Erythroblast (primary cell): ENCODE measurements around the gene TSPYL4.

Source experiments
- DNase-seq, 2 experiments: peaks; one replicate each; lab custom pipeline; 2025; lab: John Stamatoyannopoulos, UW
- GATA1 ChIP-seq: IDR thresholded peaks from 2 replicates; pipeline ENCODE4 v1.6.1; 2011; ENCODE audit warnings: low read depth, mild to moderate bottlenecking, control low read depth, low read length, moderate library complexity
- POLR2A ChIP-seq: IDR thresholded peaks from 2 replicates; pipeline ENCODE4 v1.6.1; 2011; ENCODE audit warnings: mild to moderate bottlenecking, low read length

TSPYL4 gene

GRCh38 chr6:116229287-116229913, 24.5 kb downstream of the TSPYL4 start:
- no peak for TF ChIP-seq GATA1
- no peak for TF ChIP-seq POLR2A
- peak; percentile 27 to 29 for DNase-seq

DNA sequence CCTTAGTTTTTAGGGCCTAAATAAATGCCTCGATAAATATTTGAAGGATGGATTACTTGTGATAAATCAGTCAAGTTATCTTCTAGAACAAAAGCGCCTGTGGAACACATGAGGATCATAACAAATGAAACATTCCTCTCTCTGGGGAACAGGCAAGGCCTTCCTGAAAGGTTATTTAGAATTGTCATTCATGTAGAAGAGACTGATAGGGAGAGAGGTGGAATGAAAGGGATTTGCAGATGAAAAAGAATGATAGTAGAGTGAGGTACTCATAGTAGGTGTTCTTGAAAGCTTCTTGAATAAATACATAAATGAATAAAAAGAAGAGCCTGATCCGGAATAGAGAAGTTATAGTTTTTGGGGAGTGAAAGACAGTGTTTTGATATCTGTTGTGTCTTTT, 30.5 kb downstream of the TSPYL4 start:
- TF ChIP-seq POLR2A (no peak), GATA1 (no peak)
- DNase-seq, result no peak

DNA sequence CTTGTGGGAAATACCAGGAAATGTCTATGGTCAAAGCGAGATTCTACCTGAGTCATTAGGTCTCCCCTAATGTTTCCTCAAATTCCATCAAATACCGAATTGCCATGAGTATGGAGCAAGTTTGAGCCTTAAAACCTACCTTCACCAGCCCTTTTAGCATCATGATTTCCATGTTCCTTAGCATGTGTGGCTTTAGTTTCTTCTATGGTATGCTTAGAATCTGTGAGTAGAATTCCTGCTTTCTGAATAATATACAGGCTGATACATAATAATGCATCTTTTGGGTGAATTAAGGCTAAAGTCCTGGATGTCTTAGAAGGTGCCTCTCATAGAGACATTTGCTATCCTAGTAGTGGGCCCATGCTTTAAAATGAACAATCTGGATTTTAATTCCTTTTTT, 32.0 kb downstream of the TSPYL4 start:
- TF ChIP-seq POLR2A (no peak), GATA1 (no peak)
- DNase-seq, result no peak

DNA sequence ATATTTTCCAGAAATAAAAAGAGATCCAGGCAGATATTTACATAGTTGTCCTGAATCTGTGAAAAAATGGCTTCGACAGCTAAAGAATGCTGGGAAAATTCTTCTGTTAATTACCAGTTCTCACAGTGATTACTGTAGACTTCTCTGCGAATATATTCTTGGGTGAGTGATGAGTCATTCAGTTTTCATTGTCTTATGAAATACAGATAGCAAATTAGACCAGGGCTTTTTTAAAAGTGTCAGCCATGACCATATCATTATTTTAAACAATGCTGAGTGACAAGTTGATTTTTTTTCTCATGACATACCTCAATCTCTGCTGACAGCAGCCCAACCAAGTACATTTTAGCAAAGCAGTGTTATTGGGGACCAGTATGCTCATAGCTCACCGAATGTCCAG, 32.8 kb downstream of the TSPYL4 start:
- TF ChIP-seq POLR2A, result no peak
- no peak for TF ChIP-seq GATA1
- DNase-seq, result no peak

DNA sequence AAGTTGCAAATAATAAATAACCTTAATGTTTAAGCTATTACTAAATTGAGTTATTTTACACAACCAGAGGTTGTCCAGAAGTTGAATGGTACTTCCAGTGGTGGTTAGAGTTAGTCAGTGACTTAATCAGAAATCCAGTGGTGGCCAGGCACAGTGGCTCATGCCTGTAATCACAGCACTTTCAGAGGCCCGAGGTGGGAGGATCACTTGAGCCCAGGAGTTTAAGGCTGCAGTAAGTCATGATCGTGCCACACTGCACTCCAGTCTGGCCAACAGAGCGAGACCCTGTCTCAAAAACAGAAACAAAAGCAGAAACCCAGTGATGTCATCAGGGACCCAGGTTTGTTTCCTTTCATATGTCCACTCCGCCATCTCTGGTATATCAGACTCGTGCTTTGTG, 35.0 kb downstream of the TSPYL4 start:
- TF ChIP-seq POLR2A (no peak), GATA1 (no peak)
- DNase-seq, result no peak

DNA sequence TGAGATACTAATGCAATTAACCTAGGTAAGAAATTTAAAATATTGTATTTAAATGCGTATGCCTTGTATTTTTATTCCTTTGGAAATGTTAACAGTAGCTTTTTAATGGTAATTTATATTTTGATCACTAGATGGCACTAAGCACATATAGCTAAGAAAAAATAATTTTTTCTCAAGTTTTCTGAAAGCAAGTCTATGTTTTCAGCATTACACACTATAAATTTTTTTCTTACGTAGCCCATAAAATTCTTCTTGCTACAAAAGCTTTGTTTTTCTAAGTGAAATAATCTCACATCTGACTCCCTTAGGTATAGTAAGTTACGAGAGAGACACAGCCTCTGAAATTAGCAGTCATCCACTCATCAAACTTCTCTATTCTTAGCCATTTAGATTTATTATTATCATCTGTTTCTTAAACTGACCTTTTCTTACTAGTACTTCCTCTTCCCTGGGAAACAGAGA, 35.7 kb downstream of the TSPYL4 start:
- no peak for TF ChIP-seq POLR2A
- peak; percentile 2 to 24 for DNase-seq

DNA sequence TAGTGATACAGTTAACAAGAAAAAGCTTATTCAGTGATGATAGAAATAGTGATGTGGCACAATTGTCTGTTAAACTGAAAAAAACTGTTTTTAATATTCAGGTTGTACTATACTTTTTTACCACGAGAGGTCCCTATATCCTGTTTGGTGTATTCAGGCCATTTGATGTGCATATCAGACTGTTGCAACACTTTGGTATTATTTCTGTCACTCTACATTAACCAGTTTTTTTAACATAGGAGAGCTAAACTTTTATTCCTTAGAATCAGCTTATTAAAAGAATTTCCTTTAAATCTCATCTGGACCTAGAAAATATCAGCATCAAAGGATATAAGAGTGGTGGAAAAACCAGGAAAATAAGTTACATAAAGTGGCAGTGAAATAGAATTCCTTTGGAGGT, 36.8 kb downstream of the TSPYL4 start:
- no peak for TF ChIP-seq POLR2A
- no peak for TF ChIP-seq GATA1
- peak; percentile 60 to 74 for DNase-seq

GRCh38 chr6:116215414-116215813, 38.5 kb downstream of the TSPYL4 start:
- DNase-seq, result no peak
- no peak for TF ChIP-seq GATA1
- no peak for TF ChIP-seq POLR2A

- TF ChIP-seq POLR2A, result no peak
- TF ChIP-seq GATA1, result no peak
- DNase-seq, result peak in 1 of 2 experiments; percentile 31
These were observed 39.2 kb downstream of the TSPYL4 start for GRCh38 chr6:116214681-116215080.

DNA sequence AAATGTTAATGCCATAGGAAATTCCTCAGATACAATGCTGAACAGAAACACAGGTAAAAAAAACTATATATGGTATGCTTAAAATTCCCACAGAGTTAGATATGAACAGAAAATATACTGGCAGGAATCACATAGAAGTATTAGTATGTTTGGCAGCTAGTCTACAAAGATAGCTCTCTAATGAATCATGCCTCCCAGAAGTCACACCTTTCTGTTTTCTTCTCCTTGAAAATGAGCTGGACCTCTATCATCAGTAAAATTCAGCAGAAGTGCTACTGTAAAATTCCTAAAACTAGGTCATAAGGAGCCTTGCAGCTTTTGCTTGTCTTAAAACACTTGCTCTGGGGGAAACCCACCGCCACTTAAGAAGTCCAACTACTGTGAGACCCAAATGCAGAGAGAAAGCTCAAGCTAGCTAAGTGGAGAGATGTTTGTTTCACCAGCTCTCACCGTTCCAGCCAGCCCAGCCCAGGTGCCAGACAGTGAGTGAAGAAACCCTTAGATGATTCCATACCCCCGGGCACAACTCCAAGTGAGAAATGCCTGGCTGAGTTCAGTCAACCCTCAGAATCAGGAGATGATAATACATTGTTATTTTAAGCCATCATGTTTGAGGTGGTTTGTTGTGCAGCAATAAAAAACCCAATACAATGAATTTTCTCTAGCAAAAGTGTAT, 43.0 kb downstream of the TSPYL4 start:
- DNase-seq, result no peak
- TF ChIP-seq POLR2A (no peak), GATA1 (no peak)

DNA sequence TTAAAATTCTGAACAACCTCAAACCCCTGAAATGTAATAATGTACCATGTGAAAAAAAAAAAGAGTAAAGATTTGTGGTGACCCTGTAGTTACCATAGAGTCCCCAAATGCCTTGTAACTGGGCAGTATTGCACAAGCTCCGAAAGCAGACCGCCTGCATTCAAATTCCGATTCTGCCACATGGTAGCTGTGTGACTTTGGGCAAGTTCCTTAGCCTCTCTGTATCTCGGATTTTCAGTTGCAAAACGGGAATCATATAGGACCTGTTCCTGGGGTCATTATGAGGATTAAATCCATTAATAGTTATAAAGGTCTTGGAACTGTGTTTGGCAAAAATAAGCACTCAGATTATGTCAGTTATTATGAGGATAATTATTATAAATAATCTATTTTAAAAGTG, 43.6 kb downstream of the TSPYL4 start:
- no peak for DNase-seq
- TF ChIP-seq GATA1 (no peak), POLR2A (no peak)

GRCh38 chr6:116208056-116208785, 45.7 kb downstream of the TSPYL4 start:
- DNase-seq, result no peak
- no peak for TF ChIP-seq GATA1

- no peak for DNase-seq
- TF ChIP-seq GATA1 (no peak), POLR2A (no peak)
These were observed 47.5 kb downstream of the TSPYL4 start for GRCh38 chr6:116206231-116206903.

DNA sequence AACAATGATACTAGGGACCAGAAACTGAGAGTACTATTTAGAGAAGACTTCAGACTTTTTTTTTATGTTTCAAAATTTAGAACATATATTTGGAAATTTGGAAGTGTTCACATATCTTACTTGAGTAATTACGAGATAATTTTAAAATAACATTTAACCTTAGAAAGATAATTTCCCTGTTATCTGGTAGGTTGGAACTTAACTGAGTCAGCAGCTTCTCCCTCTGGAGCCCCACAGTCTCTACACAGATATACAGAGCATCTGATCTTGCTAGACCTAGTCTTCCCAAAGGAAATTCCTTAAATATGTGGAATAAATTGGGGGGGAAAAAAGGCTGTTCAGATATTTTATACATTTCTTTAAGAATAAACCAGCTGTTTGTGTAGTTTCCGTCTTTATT, 48.6 kb downstream of the TSPYL4 start:
- TF ChIP-seq POLR2A (no peak), GATA1 (no peak)
- DNase-seq, result peak in 1 of 2 experiments; percentile 9
